Nephron progenitor cell (in vitro differentiated cells): ENCODE results near the gene MUC4.

Source experiments
- DNase-seq: peaks from one replicate; pipeline ENCODE4 v3.0.0; 2021
- H3K27ac Mint-ChIP-seq: 2 replicates; pipeline ENCODE4 v1.8.0; 2021; ENCODE audit warnings: mild to moderate bottlenecking, moderate library complexity, mixed read lengths
- H3K27me3 Mint-ChIP-seq: 2 replicates; pipeline ENCODE4 v1.8.0; 2021; ENCODE audit warnings: mild to moderate bottlenecking, low read depth, mixed read lengths; ENCODE audit not compliant: poor library complexity
- H3K36me3 Mint-ChIP-seq: 2 replicates; pipeline ENCODE4 v1.8.0; 2021; ENCODE audit warnings: low read depth, mixed read lengths
- H3K4me1 Mint-ChIP-seq: 2 replicates; pipeline ENCODE4 v1.8.0; 2021; ENCODE audit warnings: mixed read lengths
- H3K4me3 Mint-ChIP-seq: 2 replicates; pipeline ENCODE4 v1.8.0; 2021; ENCODE audit warnings: mild to moderate bottlenecking, moderate library complexity, mixed read lengths
- H3K9me3 Mint-ChIP-seq: 2 replicates; pipeline ENCODE4 v1.8.0; 2021; ENCODE audit warnings: mild to moderate bottlenecking, moderate library complexity, mixed read lengths
- CTCF ChIP-seq: fragments of 200-600 bp; sonication (generic); IDR thresholded peaks from 2 replicates; pipeline ENCODE4 v1.5.0; 2021; ENCODE audit warnings: antibody characterized with exemption

MUC4 gene

GRCh38 chr3:195767792-195768191 lies 43.9 kb downstream of the MUC4 start:
- H3K4me3 Mint-ChIP-seq: no peak overlapping the region
- peaks cover 14% of the 10 kb centered on the region for H3K27me3 Mint-ChIP-seq
- H3K27ac Mint-ChIP-seq: no peak overlapping the region
- peaks cover 15% of the 10 kb centered on the region for H3K9me3 Mint-ChIP-seq
- H3K36me3 Mint-ChIP-seq: no peaks in the 10 kb centered on the region
- no peak for DNase-seq
- peaks cover 21% of the 10 kb centered on the region for H3K4me1 Mint-ChIP-seq
- TF ChIP-seq CTCF: no peak

GRCh38 chr3:195766671-195767070 lies 45.1 kb downstream of the MUC4 start:
- Mint-ChIP-seq H3K4me3 (no peak overlapping the region), H3K27ac (no peak overlapping the region), H3K36me3 (no peaks in the 10 kb centered on the region), H3K9me3 (peaks cover 9% of the 10 kb centered on the region), H3K27me3 (peaks cover 14% of the 10 kb centered on the region), H3K4me1 (peaks cover 21% of the 10 kb centered on the region)
- TF ChIP-seq CTCF: no peak
- no peak for DNase-seq

GRCh38 chr3:195764961-195765706 lies 46.6 kb downstream of the MUC4 start:
- Mint-ChIP-seq H3K27ac (no peak overlapping the region), H3K4me1 (peaks cover 30% of the 10 kb centered on the region), H3K4me3 (no peak overlapping the region), H3K27me3 (peaks cover 14% of the 10 kb centered on the region), H3K9me3 (peaks cover 4% of the 10 kb centered on the region), H3K36me3 (no peaks in the 10 kb centered on the region)
- no peak for DNase-seq
- no peak for TF ChIP-seq CTCF

GRCh38 chr3:195763843-195764825 lies 47.6 kb downstream of the MUC4 start:
- H3K27ac Mint-ChIP-seq: no peak overlapping the region
- no peaks in the 10 kb centered on the region for H3K36me3 Mint-ChIP-seq
- TF ChIP-seq CTCF: no peak

GRCh38 chr3:195763076-195763830 lies 48.5 kb downstream of the MUC4 start:
- no peak for DNase-seq
- Mint-ChIP-seq H3K4me1 (peaks cover 36% of the 10 kb centered on the region), H3K36me3 (no peaks in the 10 kb centered on the region), H3K27me3 (peaks cover 17% of the 10 kb centered on the region), H3K9me3 (peaks cover 4% of the 10 kb centered on the region), H3K27ac (no peak overlapping the region), H3K4me3 (no peak overlapping the region)
- TF ChIP-seq CTCF: no peak

More at GRCh38 chr3:195763843-195764825, 47.6 kb downstream of the MUC4 start:
- Mint-ChIP-seq H3K9me3 (peaks cover 4% of the 10 kb centered on the region), H3K27me3 (peaks cover 12% of the 10 kb centered on the region), H3K4me1 (peaks cover 39% of the 10 kb centered on the region), H3K4me3 (no peak overlapping the region)
- DNase-seq: no peak
